Measurements from ENCODE around the gene ZBTB8B. TPM values are rescaled to one million over a fixed set of nuclear protein-coding genes. Genes with fewer than 3 reads are reported as not detected.
"Not testable (repeated sequence)": the region's sequence is repeated elsewhere in the genome, so short reads cannot be mapped to it uniquely, and the experiment has no call there.

ZBTB8B gene
- total RNA-seq: 0.10 TPM

GRCh38 chr1:32464716-32465577, at the start of gene ZBTB8B:
TSS of gene ZBTB8B (plus strand) at chr1:32465072. CDS start at chr1:32470625, 5,553 bp downstream.
- DNase-seq: peak; percentile 43

DNA sequence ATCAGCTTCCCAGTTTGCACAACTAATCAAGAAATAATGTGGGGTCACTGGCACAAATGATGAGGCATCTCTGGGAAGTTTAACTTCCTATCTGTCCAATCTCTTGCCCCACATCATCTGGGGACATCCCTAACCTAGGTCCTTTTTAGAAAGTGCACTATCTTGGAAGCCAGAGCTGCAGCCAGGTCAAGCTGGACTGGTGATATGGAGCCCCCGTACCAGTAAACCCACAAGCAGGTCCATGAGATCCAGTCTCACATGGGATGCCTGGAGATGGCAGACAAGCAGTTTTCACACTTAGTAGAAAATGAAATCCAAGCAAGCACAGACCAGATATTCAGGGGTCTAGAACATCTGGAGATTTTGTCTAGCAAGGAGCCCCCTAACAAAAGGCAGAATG, 43.1 kb upstream of the ZBTB8B start:
- DNase-seq: no peak

DNA sequence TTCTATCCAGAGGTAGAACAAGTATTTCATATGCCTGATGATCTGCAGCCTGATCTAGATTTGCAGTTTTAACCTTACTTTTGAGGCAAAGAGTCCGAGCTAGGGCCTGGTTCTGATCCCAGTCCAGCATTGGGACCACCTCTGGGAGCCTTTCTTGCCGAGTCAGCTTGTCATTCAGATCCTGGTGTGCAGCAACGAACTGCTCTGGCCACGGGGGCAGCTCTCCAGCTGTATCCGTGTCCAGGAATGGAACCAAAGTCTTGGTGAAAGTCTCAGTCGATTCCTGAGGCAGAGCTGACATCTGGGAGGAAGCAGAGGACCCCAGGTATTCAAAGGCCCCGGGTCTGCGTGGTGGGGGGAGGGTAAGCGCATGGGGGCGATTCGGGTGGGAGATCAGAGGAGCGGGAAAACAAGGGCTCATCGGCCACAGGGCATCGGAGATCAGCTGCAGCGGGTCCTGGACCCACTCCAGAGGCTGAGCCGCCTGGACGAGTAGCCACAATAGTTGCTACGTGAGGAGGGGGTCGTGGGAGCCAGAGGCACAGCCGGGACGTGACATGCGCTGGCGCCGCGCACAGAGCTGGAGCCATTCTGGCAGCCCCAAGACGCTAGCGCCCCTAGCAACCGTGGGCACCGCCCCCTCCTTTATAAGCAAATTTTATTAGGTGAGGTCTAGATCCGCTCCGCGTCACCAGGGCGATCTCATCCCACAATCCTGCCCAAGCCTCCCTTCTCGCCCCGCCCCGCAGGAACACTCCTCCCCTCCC, 38.2 kb upstream of the ZBTB8B start:
- DNase-seq: no peak

- DNase-seq: no peak
Observed at GRCh38 chr1:32427264-32427963, 37.5 kb upstream of the ZBTB8B start.

GRCh38 chr1:32431736-32432400, 33.0 kb upstream of the ZBTB8B start:
- no peak for DNase-seq

GRCh38 chr1:32438136-32438535, 26.7 kb upstream of the ZBTB8B start:
- no peak for DNase-seq

GRCh38 chr1:32438777-32439176, 26.1 kb upstream of the ZBTB8B start:
- DNase-seq: not testable (repeated sequence)

DNA sequence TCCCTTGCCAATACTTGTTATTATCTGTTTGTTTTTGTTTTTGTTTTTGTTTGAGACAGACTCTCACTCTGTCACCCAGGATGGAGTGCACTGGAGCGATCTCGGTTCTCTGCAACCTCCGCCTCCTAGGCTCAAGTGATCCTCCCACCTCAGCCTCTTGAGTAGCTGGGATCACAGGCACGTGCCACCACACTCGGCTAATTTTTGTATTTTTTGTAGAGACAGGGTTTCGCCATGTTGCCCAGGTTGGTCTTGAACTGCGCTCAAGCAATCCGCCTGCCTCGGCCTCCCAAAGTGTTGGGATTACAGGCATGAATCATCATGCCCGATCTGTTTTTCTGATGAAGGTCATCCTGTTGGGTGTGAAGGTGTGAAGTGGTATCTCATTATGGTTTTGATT, 23.4 kb upstream of the ZBTB8B start:
- DNase-seq: not testable (repeated sequence)

GRCh38 chr1:32447469-32448185, 17.2 kb upstream of the ZBTB8B start:
- no peak for DNase-seq

- not testable (repeated sequence) for DNase-seq
Observed at GRCh38 chr1:32448186-32448772, 16.6 kb upstream of the ZBTB8B start.

DNA sequence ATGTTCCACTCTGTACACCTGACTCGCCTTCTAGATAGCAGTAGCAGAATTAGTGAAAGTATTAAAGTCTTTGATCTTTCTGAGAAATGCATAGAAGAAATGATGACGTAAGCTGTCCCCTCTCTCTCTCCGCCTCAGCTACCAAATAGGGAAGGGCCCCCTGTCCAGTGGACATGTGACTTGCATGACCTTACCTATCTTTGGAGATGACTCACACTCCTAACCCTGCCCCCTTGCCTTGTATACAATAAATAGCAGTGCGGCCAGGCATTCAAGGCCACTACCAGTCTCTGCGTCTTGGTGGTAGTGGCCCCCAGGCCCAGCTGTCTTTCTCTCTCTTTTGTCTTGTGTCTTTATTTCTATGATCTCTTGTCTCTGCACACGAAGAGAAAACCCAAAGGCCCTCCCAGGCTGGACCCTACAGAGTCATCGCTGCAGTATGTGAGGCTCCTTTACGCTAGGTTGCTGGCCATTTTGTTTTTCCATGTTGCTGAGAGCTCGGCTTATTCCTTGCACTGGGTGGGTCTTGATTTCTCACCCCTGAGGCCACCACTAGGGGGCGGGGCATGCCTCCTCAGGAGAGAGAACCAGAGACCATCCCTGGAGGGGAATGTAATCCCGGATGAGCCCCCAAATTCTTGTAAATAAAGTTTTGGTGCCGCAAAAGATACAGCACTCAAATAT, 16.0 kb upstream of the ZBTB8B start:
- no peak for DNase-seq

DNA sequence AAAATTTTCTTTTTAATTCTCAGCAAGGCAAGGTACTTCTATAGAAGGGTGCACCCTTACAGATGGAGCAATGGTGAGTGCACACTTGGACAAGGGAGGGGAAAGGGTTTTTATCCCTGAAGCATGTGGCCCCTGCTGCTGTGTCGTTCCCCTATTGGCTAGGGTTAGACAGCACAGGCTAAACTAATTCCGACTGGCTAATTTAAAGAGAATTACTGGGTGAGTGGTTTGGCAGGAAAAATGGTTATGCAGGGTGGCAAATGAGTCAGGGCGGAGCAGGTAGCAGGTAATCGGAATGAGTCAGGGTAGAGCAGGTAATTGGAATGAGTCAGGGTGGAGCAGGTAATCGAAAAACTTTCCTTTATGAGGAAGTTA, 15.4 kb upstream of the ZBTB8B start:
- not testable (repeated sequence) for DNase-seq

DNA sequence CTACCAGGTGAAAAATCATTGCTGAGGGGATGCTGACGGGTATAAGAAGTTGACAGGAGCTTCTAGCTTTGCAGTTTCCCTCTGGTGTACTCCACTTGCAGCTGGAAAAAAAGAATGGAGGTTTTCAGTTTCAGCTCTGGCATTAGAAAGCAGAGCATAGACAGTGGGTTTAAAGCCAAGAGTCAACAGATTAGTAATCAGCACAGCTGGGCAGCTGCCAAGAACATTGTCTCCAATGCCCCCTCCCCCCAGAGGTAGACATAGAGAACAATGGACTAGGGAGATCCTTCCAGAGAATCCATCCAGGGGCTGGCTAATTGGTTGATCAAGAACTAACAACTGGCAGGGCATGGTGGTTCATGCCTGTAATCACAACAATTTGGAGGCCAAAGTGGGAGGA, 10.1 kb upstream of the ZBTB8B start:
- DNase-seq: no peak

- DNase-seq: no peak
Observed at GRCh38 chr1:32455958-32456357, 8.9 kb upstream of the ZBTB8B start.

- not testable (repeated sequence) for DNase-seq
Observed at GRCh38 chr1:32458798-32459197, 6.1 kb upstream of the ZBTB8B start.

DNA sequence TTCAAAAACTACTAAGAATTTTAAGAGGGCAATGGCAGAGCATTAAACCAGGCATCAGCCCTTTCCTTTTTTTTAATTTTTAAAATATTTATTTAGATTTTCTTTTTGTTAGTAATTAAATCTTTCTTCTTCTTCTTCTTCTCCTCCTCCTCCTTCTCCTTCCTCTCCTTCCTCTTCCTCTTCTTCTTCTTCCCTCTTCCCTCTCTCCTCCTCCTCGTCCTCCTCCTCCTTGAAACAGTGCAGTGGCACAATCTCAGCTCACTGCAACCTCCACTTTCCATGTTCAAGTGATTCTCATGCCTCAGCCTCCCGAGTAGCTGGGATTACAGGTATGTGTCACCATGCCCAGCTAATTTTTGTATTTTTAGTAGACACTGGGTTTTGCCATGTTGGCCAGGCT, 1.9 kb upstream of the ZBTB8B start:
- not testable (repeated sequence) for DNase-seq

DNA sequence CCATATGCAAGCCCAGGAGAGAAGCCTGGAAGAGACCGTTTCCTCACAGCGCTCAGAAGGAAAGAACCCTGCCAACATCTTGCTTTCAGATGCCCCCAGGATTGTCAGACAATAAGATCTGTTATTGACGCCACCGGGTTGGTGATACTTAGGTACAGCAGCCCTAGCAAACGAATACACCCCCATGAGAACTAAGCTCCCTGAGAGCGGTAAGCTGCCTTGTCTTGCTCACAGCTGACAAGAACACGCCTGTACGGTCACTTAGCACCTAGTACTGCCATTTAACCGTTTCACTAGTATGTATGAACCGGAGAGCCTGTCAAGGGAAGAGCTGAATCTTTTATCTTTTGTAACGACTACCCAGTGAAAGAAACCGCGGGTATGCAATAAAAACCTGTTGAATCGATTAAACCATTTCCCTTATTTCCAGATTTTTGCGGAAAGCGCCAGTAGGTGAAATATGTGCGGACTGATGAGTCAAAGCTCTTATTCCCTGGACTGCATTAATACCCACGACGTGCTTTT, 619 bp upstream of the ZBTB8B start:
- peak; percentile 28 for DNase-seq

GRCh38 chr1:32465578-32465933, 684 bp downstream of the ZBTB8B start:
- DNase-seq: no peak

GRCh38 chr1:32466761-32467160, 1.9 kb downstream of the ZBTB8B start:
- no peak for DNase-seq

DNA sequence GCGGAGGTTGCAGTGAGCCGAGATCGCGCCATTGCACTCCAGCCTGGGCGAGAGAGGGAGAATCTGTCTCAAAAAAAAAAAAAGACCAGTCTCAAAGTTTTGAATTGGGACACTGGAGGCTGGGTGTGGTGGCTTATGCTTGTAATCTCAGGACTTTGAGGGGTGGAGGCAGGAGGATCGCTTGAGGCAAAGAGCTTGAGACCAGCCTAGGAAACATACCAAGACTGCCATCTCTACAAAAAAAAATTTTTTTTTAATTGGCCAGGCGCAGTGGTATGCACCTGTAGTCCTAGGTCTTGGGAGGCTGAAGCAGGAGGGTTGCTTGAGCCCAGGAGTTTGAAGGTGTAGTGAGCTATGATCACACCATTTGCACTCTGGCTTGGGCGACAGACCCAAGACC, 3.9 kb downstream of the ZBTB8B start:
- DNase-seq: no peak
